ENCODE data around the gene LRBA.

LRBA gene

DNA sequence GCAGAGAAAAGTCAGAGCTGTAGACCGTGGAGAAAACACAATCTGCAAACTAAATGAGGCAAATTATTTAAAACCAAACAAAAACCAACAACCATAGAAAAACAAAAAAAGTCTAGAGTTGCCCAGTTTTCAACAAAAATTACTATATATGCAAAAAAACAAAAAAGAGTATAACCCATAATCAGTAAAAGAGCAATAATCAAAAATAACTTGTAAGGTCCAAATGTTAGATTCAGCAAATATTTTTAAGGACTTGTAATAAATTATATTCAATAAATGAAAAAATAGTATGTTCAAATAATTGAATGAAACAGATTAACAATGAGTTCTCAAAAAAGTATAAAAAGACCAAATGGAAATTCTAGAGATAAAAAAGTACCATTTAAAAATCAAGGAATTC, 130.5 kb downstream of the LRBA start:
- H3K27ac ChIP-seq = no peak overlapping the region
- H3K4me3 ChIP-seq = no peak overlapping the region
- TF ChIP-seq, protein P1, sequence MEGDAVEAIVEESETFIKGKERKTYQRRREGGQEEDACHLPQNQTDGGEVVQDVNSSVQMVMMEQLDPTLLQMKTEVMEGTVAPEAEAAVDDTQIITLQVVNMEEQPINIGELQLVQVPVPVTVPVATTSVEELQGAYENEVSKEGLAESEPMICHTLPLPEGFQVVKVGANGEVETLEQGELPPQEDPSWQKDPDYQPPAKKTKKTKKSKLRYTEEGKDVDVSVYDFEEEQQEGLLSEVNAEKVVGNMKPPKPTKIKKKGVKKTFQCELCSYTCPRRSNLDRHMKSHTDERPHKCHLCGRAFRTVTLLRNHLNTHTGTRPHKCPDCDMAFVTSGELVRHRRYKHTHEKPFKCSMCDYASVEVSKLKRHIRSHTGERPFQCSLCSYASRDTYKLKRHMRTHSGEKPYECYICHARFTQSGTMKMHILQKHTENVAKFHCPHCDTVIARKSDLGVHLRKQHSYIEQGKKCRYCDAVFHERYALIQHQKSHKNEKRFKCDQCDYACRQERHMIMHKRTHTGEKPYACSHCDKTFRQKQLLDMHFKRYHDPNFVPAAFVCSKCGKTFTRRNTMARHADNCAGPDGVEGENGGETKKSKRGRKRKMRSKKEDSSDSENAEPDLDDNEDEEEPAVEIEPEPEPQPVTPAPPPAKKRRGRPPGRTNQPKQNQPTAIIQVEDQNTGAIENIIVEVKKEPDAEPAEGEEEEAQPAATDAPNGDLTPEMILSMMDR (IDR thresholded peaks at IDR 0.05) = no peak
- no peak for DNase-seq (ENCODE audit: low spot score)

DNA sequence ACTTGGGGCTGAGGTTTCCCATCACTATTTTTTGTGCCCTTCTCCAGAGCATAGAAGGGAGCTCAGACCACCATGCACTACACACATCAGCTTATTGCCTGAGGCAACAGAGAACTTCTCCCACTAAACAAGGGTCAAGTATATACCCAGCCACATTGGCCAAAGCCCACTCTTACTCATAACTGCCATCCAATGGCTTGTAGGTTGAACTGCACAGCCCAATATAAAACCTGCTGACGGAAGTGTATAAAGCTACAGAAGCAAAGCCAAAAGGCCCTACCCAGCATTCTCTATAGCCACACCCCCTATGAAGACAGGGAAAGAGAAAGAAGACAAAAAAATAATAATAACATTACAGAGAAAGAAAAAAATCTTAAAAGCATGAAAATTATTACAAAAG, 139.7 kb downstream of the LRBA start:
- Histone ChIP-seq H3K4me3 (no peak overlapping the region), H3K27ac (no peak overlapping the region)
- TF ChIP-seq, protein P1 (IDR thresholded peaks at IDR 0.05) = no peak
- DNase-seq (ENCODE audit: low spot score) = no peak

DNA sequence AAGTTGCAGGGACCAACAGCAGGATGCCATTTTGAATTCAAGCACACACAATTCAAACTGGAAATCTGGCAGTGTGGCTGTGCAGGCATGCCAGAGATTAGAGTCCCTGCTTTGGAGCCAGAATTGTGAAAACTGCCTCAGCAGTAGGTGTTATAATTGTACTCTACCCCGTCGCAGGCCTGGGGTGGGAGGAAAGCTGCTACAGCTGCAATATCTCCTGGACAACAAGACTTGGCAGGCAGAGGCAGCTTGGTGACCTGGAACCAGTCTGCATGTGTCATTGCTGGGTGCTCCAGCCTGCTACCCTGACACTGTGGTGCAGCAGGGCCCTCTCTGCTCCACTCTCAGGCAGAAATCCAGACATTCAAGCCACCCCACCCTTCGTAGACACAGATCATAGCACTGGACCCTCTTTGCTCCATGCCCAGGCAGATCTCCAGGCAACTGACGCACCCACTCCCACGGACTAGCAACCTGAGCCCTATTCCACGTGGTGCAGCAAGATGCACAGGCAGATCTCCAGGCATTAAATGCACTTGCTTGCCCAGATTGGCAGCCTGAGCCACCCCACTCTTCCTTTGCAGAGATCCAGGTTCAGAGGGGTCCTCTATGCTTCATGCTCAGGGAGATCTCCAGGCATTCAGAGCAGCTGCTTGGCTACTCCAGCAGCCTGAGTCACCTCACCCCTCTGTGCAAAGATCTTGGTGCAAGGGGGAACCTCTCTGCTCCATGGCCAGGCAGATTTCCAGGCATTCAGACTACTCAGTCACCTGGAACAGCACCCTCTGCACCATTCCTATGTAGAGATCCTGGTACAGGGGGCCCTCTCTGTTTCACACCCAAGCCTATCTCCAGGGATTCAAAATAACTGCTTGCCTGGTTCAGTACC, 140.5 kb downstream of the LRBA start:
- DNase-seq (ENCODE audit: low spot score) = no peak
- H3K27ac ChIP-seq = no peak overlapping the region
- TF ChIP-seq, protein P1 (IDR thresholded peaks at IDR 0.05) = no peak
- no peak overlapping the region for H3K4me3 ChIP-seq

DNA sequence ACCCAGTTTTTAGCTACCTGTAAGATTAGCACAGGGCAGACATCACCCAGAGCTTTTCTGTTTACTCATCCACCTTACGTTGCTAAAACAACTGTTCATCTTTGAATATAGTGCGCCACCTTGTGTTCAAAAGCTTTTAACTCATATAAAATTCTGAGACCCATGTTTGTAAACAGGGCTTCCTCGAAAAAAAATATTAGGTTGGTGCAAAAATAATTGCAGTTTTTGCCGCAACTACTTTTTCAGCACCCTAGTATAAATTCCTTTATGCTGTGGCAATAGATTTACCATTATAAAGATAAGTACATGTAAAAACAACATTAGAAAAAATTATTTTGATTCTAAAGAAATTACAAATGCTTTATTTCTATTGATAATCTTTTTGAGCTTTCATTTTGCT, 147.9 kb downstream of the LRBA start:
- Histone ChIP-seq H3K27ac (no peak overlapping the region), H3K4me3 (no peak overlapping the region)
- no peak for DNase-seq (ENCODE audit: low spot score)
- TF ChIP-seq, protein P1 (IDR thresholded peaks at IDR 0.05) = peak; percentile 33

DNA sequence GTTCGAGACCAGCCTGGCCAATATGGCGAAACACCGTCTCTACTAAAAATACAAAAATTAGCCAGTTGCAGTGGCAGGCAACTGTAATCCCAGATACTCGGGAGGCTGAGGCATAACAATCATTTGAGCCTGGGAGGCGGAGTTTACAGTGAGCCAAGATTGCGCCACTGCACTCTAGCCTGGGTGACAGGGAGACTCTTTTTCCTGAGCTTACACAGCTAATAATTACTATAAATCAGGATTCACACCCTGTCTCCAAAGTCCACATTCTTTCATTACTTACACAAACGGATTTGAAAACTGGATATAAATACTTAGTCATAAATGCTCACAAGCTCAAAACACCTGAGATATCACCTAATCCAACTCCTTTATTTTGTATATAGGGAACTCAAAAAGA, 151.6 kb downstream of the LRBA start:
- TF ChIP-seq, protein P1 (IDR thresholded peaks at IDR 0.05) = no peak
- no peak overlapping the region for H3K4me3 ChIP-seq
- H3K27ac ChIP-seq = no peak overlapping the region
- no peak for DNase-seq (ENCODE audit: low spot score)

DNA sequence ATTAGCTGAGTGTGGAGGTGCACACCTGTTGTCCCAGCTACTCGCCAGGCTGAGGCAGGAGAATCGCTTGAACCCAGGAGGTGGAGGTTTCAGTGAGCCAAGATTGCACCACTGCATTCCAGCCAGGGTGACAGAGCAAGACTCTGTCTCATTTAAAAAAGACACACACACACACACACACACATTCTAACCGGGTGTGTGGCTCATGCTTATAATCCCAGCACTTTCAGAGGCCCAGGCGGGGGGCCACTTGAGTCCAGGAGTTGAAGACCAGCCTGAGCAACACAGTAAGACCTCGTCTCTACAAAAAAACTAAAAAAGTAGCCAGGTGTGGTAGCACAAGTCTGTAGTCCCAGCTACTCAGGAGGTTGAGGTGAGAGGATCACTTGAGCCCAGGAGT, 152.3 kb downstream of the LRBA start:
- TF ChIP-seq, protein P1 (IDR thresholded peaks at IDR 0.05) = no peak
- DNase-seq (ENCODE audit: low spot score) = no peak
- Histone ChIP-seq H3K4me3 (no peak overlapping the region), H3K27ac (no peak overlapping the region)

DNA sequence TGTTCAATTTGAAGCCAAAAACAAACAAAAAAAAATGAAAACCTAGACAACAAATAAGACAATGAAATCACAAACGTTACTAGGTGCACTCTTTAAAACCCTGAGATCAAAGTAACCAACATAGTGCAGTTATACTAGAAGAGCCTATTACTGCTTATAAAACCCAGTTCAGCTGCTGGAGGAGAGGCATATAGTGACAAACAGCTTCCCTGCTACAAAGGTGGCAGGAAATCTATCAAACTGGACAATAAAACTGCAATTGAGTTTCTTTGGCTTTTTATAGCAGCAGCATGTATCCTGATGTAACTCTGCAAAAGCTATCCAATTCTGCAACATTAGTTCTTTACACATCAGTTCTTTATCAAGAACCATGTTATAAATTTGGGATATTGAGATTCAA, 155.6 kb downstream of the LRBA start:
- TF ChIP-seq, protein P1 (IDR thresholded peaks at IDR 0.05) = no peak
- Histone ChIP-seq H3K27ac (no peak overlapping the region), H3K4me3 (no peak overlapping the region)
- no peak for DNase-seq (ENCODE audit: low spot score)
